Adipose tissue (tissue), 3 donors: ENCODE data around the gene CAT. TPM values are rescaled to one million over a fixed set of nuclear protein-coding genes. Genes with fewer than 3 reads are reported as not detected.

Experiments
- H3K27ac ChIP-seq: one replicate; pipeline ENCODE4 v1.5.1; 2013; ENCODE audit warnings: low read depth, low read length
- WGBS, 3 donors: extraction: QIAGEN DNeasy Blood & Tissue Kit; methylation state at CpG; one replicate each; pipeline ENCODE4 v1.1.7; 2013; 5-methylcytosine and 5-hydroxymethylcytosine counted together
- polyA plus RNA-seq, 3 donors: library from polyadenylated mRNA; stranded (reverse); fragments of 200-250 nt; gene quantifications; one replicate each; pipeline ENCODE4 v1.2.3, GENCODE V29; 2013
- donor health status: healthy with polysubstance abuse.
- donor health status: Bipolar disorder and iron deficiency.
- donor health status: healthy.

The CAT gene
- polyA plus RNA-seq, 3 donors: 55.9 to 268 (median 149) TPM

DNA sequence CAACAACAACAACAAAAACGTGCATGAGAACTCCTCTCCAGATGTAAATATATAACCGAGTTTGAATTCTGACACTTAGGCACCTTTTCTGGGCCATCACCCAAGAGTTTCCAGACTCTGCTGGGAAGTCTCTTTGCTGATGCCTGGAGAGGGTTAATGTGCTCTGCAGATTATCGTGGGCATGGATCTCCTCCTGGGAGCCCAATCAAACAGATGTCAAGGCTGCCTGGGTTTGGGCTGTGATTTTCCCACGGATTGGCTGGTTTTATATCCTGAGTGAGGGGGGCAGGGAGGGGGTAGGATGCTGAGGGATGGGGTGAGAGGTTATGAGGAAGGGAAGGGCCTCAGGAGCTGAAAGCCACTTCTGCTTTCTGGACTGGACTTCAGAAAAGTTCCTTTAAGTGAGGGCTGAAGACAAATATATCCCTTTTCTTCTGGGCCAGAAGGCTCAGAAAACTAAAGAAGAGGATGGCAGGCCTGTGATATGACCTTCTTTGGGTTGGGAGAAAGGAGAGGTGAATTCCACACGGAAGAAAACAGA is 70.7 kb downstream of the CAT start:
- H3K27ac ChIP-seq: no peak overlapping the region
- WGBS, 3 donors: 13 to 26% (median 23%) methylated on average over 5 of the region's 5 CpGs

- H3K27ac ChIP-seq: no peak overlapping the region
Observed at GRCh38 chr11:34510218-34510617, 71.5 kb downstream of the CAT start.

GRCh38 chr11:34510673-34511072 is 71.9 kb downstream of the CAT start:
- no peak overlapping the region for H3K27ac ChIP-seq
- WGBS, 3 donors: 96 to 100% (median 97%) methylated on average over 2 of the region's 2 CpGs

- no peak overlapping the region for H3K27ac ChIP-seq
- 34 to 74% (median 64%) methylated on average over 24 of the region's 24 CpGs for WGBS, 3 donors
Observed at GRCh38 chr11:34512840-34513681, 74.3 kb downstream of the CAT start.

DNA sequence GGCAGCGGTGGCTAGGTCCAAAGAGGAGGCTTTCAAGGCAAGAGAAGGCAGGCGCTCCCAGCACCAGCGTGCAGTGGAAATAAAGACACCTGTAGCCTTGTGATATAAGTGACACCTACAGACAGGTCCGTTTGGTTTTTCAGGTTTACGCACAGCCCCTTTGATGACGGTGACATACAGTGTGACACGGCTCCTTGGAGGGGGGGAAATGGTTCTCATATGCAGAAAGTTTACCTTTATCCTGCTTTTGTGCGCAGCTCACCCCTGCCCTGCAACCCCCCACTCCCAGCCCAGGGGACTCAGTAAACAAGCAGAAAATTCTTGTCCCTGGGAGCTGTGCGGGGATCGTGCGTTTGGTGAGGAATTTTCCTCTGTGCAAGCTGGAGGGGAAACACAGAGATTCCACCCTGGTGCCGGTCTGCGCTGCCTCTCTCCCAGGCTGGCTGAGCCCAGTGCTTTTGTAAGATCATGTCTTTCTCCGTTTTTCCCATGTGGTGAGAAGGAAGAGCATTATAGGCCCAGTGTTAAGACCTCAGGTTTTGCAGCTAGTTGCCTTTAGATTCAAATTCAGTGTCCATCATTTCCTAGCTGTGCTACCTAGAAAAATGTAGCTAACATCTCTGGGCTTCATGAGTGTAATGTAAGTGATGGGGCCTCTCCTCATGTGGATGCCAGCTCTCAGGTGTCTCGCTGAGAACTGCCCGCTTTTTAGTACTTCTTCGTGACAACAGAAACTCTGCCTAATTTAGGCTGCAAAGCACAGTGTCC is 75.1 kb downstream of the CAT start, which contains the start of gene ELF5:
TSS of gene ELF5 (minus strand) at position 113 of the 768 bp plus-strand sequence. CDS start 8,045 bp downstream, outside the sequence.
- no peak within 1 kb of the TSS for H3K27ac ChIP-seq
- WGBS, 3 donors: 52 to 81% (median 77%) methylated on average over 17 of the region's 17 CpGs

DNA sequence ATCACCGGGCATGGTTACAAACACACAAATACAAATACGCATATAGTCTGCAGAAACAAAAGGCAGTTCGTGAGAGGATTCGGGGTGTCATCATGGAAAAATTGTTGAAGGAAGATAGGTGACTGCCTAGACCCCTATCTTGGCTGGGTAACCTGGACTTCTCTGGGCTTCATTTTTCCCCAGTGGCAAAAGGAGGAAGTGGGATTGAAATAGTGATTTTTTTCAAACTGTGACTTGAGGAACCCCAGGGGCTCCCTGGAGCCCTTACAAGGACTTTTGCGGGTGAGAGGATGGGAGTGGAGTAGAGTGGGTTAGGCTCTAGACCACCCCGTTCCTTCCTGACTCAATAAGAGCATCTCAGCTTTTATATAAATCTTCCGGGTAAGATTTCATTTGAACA is 75.9 kb downstream of the CAT start:
- WGBS, 3 donors: 81 to 93% (median 82%) methylated on average over 7 of the region's 7 CpGs
- H3K27ac ChIP-seq: no peak overlapping the region

DNA sequence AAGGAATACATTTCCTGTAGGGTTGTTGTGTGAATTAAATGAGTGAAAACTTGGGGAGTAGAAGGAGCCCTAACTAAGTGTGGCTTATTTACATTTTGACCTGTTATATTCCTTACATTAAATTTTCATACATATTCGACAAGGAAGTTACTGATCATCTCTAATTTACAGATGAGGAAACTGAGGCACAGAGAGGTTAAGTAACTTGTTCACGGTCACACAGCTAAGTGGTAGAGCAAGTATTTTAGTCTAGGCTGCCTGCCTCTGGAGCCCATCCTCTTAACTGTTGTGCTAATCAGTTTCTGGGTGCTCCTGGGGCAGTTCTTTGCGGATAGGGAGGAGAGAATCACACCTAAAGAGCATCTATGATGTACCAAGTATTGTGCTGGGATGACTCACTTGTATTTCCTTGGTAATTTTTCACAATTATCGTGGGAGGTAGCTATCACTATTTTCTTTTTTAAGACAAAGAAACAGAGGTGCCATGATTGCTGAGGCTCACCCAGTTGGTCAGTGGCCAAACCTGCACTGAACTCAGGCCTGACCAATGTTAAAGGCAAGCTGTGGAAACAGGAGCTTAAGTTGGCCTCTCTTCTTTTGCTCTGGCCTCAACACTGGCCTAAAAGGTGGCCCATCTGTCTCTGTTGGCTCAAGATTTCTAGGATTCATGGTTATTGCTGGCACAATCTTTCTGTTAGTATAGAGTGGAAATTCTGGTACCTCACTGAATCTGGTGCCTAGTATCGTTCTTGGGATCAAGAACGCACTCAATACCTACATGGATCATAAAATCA is 77.7 kb downstream of the CAT start:
- 89 to 93% (median 90%) methylated on average over 6 of the region's 6 CpGs for WGBS, 3 donors
- H3K27ac ChIP-seq: no peak overlapping the region

DNA sequence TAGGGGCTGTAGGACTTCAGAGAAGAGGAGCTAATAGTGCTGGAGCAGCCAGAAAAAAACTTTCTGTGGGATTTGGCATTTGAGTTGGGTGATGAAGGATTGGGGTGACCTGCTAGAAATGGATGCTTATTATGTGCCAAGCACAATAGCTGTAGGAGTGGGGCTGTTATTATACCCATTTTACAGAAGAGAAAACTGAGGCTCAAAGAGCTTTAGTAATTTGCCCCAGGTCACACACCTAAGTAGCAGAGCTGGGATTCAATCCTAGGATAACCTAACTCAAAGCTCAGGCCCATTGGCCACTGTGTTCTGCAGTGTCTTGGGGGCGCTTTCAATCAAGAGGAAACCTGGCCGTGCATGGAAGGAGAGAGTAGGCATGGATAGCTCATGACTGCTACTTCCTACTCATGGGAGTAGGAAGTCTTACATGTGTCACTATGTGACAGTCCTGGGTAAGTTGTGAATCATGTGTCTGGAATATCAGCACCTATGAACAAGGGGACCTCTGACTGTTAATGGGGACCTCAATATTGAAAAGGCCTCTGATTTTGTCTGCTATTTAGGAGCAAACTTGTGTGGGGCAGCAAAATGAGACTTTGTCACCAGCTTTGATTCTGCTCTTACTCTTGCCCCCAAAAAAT is 81.0 kb downstream of the CAT start:
- H3K27ac ChIP-seq: no peak overlapping the region
- WGBS, 3 donors: 82 to 87% (median 85%) methylated on average over 2 of the region's 2 CpGs

DNA sequence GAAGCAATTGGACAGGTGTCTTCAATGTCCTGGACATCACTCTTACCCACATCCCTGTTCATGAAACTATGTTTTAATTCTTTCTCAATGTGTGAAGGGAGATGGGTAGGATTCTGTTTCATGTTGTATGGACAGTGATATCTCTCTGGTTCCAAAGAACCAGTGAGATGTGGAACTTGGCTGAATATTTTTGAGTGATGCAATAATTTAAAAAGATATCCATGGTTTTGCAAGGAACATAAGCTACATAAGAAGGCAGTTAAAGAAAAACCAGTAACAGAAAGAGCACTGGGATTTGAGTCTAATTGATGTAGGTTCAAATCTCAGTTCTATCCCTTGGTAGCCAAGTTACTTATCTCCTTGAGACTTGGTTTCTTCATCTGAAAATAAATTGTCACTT is 82.5 kb downstream of the CAT start:
- H3K27ac ChIP-seq: no peak overlapping the region

Other genes with a start within 250 kb of the CAT start
- gene ABTB2, start 80.9 kb upstream of the CAT start, polyA plus RNA-seq: 1 to 10 TPM; 1.1 to 3.2 (median 2.8) TPM
- gene ELF5, start 74.9 kb downstream of the CAT start, polyA plus RNA-seq: under 1 TPM in 2 of 3 donors, not detected in 1; 0.06 to 0.14 TPM
- gene EHF, start 182.2 kb downstream of the CAT start, polyA plus RNA-seq: 10 to 100 TPM in 1 of 3 donors, 1 to 10 TPM in 1, not detected in 1; 1.4 to 14.9 TPM